HCT116 (cell line): Measurements from ENCODE around the gene CLIC5.

Source experiments
- CEBPB ChIP-seq: IDR thresholded peaks from 2 replicates; pipeline ENCODE4 v1.6.1; 2012; ENCODE audit warnings: low read depth
- EZH2 ChIP-seq: fragments of 200-600 bp; sonication (generic); IDR thresholded peaks from 2 replicates; pipeline ENCODE4 v1.6.1; 2017; ENCODE audit warnings: antibody characterized with exemption, mixed run types
- JUND ChIP-seq: IDR thresholded peaks from 2 replicates; pipeline ENCODE4 v1.6.1; 2012
- MAX ChIP-seq: IDR thresholded peaks from 2 replicates; pipeline ENCODE4 v1.6.1; 2012
- POLR2A ChIP-seq: IDR thresholded peaks from 2 replicates; pipeline ENCODE4 v1.7.0; 2011; ENCODE audit warnings: borderline replicate concordance; ENCODE audit not compliant: insufficient read depth, insufficient read length; ENCODE audit errors: extremely low read depth
- POLR2AphosphoS5 ChIP-seq: IDR thresholded peaks from 2 replicates; pipeline ENCODE4 v1.6.1; 2011; ENCODE audit warnings: mild to moderate bottlenecking, low read depth, low read length, moderate library complexity
- RAD21 ChIP-seq: IDR thresholded peaks from 2 replicates; pipeline ENCODE4 v1.6.1; 2012; ENCODE audit warnings: low read depth, mild to moderate bottlenecking
- REST ChIP-seq: IDR thresholded peaks from 2 replicates; pipeline ENCODE4 v1.6.1; 2012; ENCODE audit warnings: low read depth
- SIN3A ChIP-seq: IDR thresholded peaks from 2 replicates; pipeline ENCODE4 v1.6.1; 2012; ENCODE audit warnings: low read depth
- SP1 ChIP-seq: IDR thresholded peaks from 2 replicates; pipeline ENCODE4 v1.6.1; 2012; ENCODE audit warnings: low read depth
- TF ChIP-seq, protein P1 (sequence below), 3 experiments: fragments of 200-600 bp in 1 of 3; sonication (generic) in 1 of 3; IDR thresholded peaks in 2 of 3; conservative IDR thresholded peaks in 1 of 3; 2 replicates each; pipeline ENCODE4 v1.5.1; 2012 to 2017; ENCODE audit warnings: low read depth in 2 of 3, low read length in 2 of 3, antibody characterized with exemption in 1 of 3, borderline replicate concordance in 1 of 3, control low read depth in 1 of 3, mild to moderate bottlenecking in 1 of 3, mixed read lengths in 1 of 3, mixed run types in 1 of 3, moderate library complexity in 1 of 3; ENCODE audit not compliant: insufficient read depth in 1 of 3
- TF ChIP-seq, protein P2 (sequence below): IDR thresholded peaks from 2 replicates; pipeline ENCODE4 v1.6.1; 2012
- TF ChIP-seq, protein P3 (sequence below): IDR thresholded peaks from 2 replicates; pipeline ENCODE4 v1.6.1; 2011; ENCODE audit warnings: mild to moderate bottlenecking, low read length, moderate library complexity; ENCODE audit not compliant: insufficient replicate concordance; ENCODE audit errors: extremely low read depth

DNA sequence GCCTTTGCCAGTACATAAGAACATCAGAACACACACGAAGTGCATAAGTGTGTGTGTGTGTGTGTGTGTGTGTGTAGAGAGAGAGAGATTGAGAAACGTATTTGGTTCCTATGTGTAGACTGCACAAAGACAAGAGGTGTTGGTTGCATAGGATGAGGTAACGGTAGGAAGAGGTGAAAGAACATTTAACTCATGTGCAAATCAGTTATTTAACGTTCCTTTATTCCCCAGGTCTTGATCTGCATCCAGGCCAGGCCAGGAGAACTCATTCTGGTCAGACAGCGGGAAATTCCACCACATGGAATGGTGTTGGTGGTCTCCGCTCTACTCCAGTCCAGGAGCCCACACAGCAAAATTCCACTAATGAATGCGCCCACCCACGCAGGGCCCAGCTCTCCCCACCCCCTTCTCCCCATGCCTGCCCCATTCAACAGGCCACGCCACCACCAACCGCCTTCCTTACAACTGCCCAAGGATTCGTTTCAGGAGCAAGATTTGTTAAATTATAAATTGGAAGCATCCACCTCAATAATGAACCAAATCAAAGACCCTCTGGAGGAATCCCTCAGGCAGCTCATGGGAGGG, 86.8 kb downstream of the CLIC5 start:
- no peak for TF ChIP-seq POLR2A
- TF ChIP-seq, protein P1, sequence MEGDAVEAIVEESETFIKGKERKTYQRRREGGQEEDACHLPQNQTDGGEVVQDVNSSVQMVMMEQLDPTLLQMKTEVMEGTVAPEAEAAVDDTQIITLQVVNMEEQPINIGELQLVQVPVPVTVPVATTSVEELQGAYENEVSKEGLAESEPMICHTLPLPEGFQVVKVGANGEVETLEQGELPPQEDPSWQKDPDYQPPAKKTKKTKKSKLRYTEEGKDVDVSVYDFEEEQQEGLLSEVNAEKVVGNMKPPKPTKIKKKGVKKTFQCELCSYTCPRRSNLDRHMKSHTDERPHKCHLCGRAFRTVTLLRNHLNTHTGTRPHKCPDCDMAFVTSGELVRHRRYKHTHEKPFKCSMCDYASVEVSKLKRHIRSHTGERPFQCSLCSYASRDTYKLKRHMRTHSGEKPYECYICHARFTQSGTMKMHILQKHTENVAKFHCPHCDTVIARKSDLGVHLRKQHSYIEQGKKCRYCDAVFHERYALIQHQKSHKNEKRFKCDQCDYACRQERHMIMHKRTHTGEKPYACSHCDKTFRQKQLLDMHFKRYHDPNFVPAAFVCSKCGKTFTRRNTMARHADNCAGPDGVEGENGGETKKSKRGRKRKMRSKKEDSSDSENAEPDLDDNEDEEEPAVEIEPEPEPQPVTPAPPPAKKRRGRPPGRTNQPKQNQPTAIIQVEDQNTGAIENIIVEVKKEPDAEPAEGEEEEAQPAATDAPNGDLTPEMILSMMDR (IDR thresholded peaks at IDR 0.05 in 2 of 3, conservative IDR thresholded peaks at IDR 0.05 in 1 of 3; ENCODE audit: borderline replicate concordance in 1 of 3, insufficient read depth in 1 of 3, low read depth in 2 of 3, low read length in 2 of 3): no peak
- TF ChIP-seq SP1: no peak
- no peak for TF ChIP-seq SIN3A
- TF ChIP-seq JUND: no peak
- no peak for TF ChIP-seq POLR2AphosphoS5
- no peak for TF ChIP-seq RAD21
- TF ChIP-seq REST: no peak
- no peak for TF ChIP-seq EZH2
- TF ChIP-seq MAX: no peak
- TF ChIP-seq, protein P2, sequence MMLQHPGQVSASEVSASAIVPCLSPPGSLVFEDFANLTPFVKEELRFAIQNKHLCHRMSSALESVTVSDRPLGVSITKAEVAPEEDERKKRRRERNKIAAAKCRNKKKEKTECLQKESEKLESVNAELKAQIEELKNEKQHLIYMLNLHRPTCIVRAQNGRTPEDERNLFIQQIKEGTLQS: no peak
- TF ChIP-seq, protein P3, sequence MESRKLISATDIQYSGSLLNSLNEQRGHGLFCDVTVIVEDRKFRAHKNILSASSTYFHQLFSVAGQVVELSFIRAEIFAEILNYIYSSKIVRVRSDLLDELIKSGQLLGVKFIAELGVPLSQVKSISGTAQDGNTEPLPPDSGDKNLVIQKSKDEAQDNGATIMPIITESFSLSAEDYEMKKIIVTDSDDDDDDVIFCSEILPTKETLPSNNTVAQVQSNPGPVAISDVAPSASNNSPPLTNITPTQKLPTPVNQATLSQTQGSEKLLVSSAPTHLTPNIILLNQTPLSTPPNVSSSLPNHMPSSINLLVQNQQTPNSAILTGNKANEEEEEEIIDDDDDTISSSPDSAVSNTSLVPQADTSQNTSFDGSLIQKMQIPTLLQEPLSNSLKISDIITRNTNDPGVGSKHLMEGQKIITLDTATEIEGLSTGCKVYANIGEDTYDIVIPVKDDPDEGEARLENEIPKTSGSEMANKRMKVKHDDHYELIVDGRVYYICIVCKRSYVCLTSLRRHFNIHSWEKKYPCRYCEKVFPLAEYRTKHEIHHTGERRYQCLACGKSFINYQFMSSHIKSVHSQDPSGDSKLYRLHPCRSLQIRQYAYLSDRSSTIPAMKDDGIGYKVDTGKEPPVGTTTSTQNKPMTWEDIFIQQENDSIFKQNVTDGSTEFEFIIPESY: no peak
- no peak for TF ChIP-seq CEBPB
